H1 (cell line): ENCODE data around the gene DYDC1. TPM values are rescaled to one million over a fixed set of nuclear protein-coding genes. Genes with fewer than 3 reads are reported as not detected.
A peak's percentile ranks its signal among the peaks of the same experiment; 100 is the strongest.

ENCODE experiments used
- BCL11A ChIP-seq, 2 experiments: IDR thresholded peaks; one replicate each; pipeline ENCODE4 v1.6.1; 2011; ENCODE audit warnings: low read depth in 2 of 2, low read length in 2 of 2, mild to moderate bottlenecking in 2 of 2
- CBX5 ChIP-seq: fragments of 300-800, 300-1000 bp; sonication (generic); IDR thresholded peaks from 2 replicates; pipeline ENCODE4 v1.7.1; 2016; ENCODE audit warnings: antibody characterized with exemption, low read length, low read depth
- CEBPB ChIP-seq: IDR thresholded peaks from 2 replicates; pipeline ENCODE4 v1.6.1; 2012; ENCODE audit warnings: low read depth, low read length
- CTBP2 ChIP-seq: IDR thresholded peaks from 2 replicates; pipeline ENCODE4 v1.7.0; 2011; ENCODE audit warnings: borderline replicate concordance, mild to moderate bottlenecking, moderate library complexity, mixed read lengths, low read length; ENCODE audit not compliant: insufficient read depth, insufficient read length
- EZH2 ChIP-seq: fragments of 200-600 bp; sonication (generic); IDR thresholded peaks from 2 replicates; pipeline ENCODE4 v1.7.1; 2012; ENCODE audit warnings: low read depth, mild to moderate bottlenecking, moderate library complexity, low read length, inconsistent platforms; ENCODE audit not compliant: severe bottlenecking
- FOSL1 ChIP-seq: IDR thresholded peaks from 2 replicates; pipeline ENCODE4 v1.6.1; 2011; ENCODE audit warnings: mild to moderate bottlenecking, low read depth, low read length, moderate library complexity; ENCODE audit not compliant: insufficient read depth
- HDAC2 ChIP-seq, 2 experiments: fragments of 300-600 bp in 1 of 2; sonication (generic) in 1 of 2; IDR thresholded peaks; 2 replicates each; pipeline ENCODE4 v1.6.1; 2011 to 2012; ENCODE audit warnings: low read depth in 2 of 2, low read length in 2 of 2, mild to moderate bottlenecking in 2 of 2, moderate library complexity in 2 of 2, borderline replicate concordance in 1 of 2, inconsistent platforms in 1 of 2
- HDAC6 ChIP-seq: IDR thresholded peaks from one replicate; pipeline ENCODE4 v1.7.1; 2012; ENCODE audit warnings: low read depth, mild to moderate bottlenecking, inconsistent platforms, low read length, moderate library complexity
- JUND ChIP-seq: IDR thresholded peaks from 2 replicates; pipeline ENCODE4 v1.6.1; 2011; ENCODE audit warnings: mild to moderate bottlenecking, improper control_type of control experiment, low read length
- KDM4A ChIP-seq: IDR thresholded peaks from one replicate; pipeline ENCODE4 v1.7.1; 2012; ENCODE audit warnings: low read depth, mild to moderate bottlenecking, moderate library complexity, low read length, inconsistent platforms; ENCODE audit not compliant: severe bottlenecking
- MAFK ChIP-seq: IDR thresholded peaks from 2 replicates; pipeline ENCODE4 v1.6.1; 2012; ENCODE audit warnings: low read depth, mild to moderate bottlenecking, improper control_type of control experiment, low read length
- MAX ChIP-seq: IDR thresholded peaks from 2 replicates; pipeline ENCODE4 v1.6.1; 2012; ENCODE audit warnings: inconsistent platforms
- POLR2AphosphoS5 ChIP-seq: IDR thresholded peaks from 2 replicates; pipeline ENCODE4 v1.6.1; 2011; ENCODE audit warnings: low read depth, low read length
- RBBP5 ChIP-seq: IDR thresholded peaks from 2 replicates; pipeline ENCODE4 v1.7.1; 2012; ENCODE audit warnings: low read depth, mild to moderate bottlenecking, inconsistent platforms, low read length, moderate library complexity, borderline replicate concordance
- RFX5 ChIP-seq: IDR thresholded peaks from 2 replicates; pipeline ENCODE4 v1.6.1; 2011; ENCODE audit warnings: low read depth, low read length, improper control_type of control experiment, borderline replicate concordance
- RNF2 ChIP-seq: fragments of 200-900, 300-1000 bp; sonication (generic); IDR thresholded peaks from 2 replicates; pipeline ENCODE4 v1.7.1; 2016; ENCODE audit warnings: borderline replicate concordance, low read depth, mild to moderate bottlenecking, antibody characterized with exemption, low read length; ENCODE audit not compliant: poor library complexity, severe bottlenecking; ENCODE audit errors: missing control alignments
- SAP30 ChIP-seq: fragments of 300-600 bp; sonication (generic); IDR thresholded peaks from 2 replicates; pipeline ENCODE4 v1.7.1; 2012; ENCODE audit warnings: low read length, moderate library complexity, mild to moderate bottlenecking, inconsistent platforms; ENCODE audit not compliant: insufficient read depth, insufficient replicate concordance
- SIN3A ChIP-seq, 2 experiments: IDR thresholded peaks in 1 of 2; conservative IDR thresholded peaks in 1 of 2; 2 replicates each; pipeline ENCODE4 v1.6.1; 2011 to 2012; ENCODE audit warnings: low read length in 2 of 2, improper control_type of control experiment in 1 of 2, low read depth in 1 of 2, mild to moderate bottlenecking in 1 of 2
- SIRT6 ChIP-seq: IDR thresholded peaks from one replicate; pipeline ENCODE4 v1.7.1; 2012; ENCODE audit warnings: low read length, inconsistent platforms
- SP4 ChIP-seq: IDR thresholded peaks from 2 replicates; pipeline ENCODE4 v1.6.1; 2012; ENCODE audit warnings: low read length, inconsistent platforms
- SRF ChIP-seq: IDR thresholded peaks from 2 replicates; pipeline ENCODE4 v1.6.1; 2011; ENCODE audit warnings: mild to moderate bottlenecking, low read depth, low read length, moderate library complexity
- TAF7 ChIP-seq: optimal IDR thresholded peaks from 2 replicates; pipeline ENCODE3; 2011; ENCODE audit warnings: low read depth, mild to moderate bottlenecking, inconsistent platforms, low read length, moderate library complexity, borderline replicate concordance
- YY1 ChIP-seq: IDR thresholded peaks from 2 replicates; pipeline ENCODE4 v1.6.1; 2011; ENCODE audit warnings: low read depth, mild to moderate bottlenecking, low read length
- polyA plus RNA-seq, 7 experiments: library from polyadenylated mRNA; depleted of rRNA in 3 of 7; stranded (reverse) in 5 of 7; unstranded in 2 of 7; fragments of >200 nt in 5 of 7; fragments of 200-250 nt in 2 of 7; gene quantifications; 1 replicate in 5 of 7; 2 replicates in 1 of 7; 4 replicates in 1 of 7; pipeline versions ENCODE4 v1.2.1 to v1.2.3, GENCODE V29; 2011 to 2013; ENCODE audit warnings: missing spikeins in 2 of 7, mixed read lengths in 2 of 7
- total RNA-seq: library from RNA; stranded (reverse); fragmentation: NEBNext Ultra II Directional; extraction: Animal tissue kit (Norgen Biotek cat#: 25700); gene quantifications from 2 replicates; pipeline ENCODE4 v1.2.1, GENCODE V29; 2021

Gene DYDC1
- total and polyA plus RNA-seq, 2 of the 8 experiments (the other 6 are each of a cell fraction or from before 2014, with no cell fraction given), result not detected

- no peak for TF ChIP-seq RFX5
- peak; percentile 95 for TF ChIP-seq MAX
- TF ChIP-seq BCL11A (IDR thresholded peaks at IDR 0.05; ENCODE audit: low read depth in 2 of 2, low read length in 2 of 2), result no peak
- TF ChIP-seq SP4, result no peak
- TF ChIP-seq TAF7, result no peak
- TF ChIP-seq RNF2, result no peak
- TF ChIP-seq SAP30, result no peak
- TF ChIP-seq CBX5, result no peak
- no peak for TF ChIP-seq FOSL1
- TF ChIP-seq YY1, result no peak
- TF ChIP-seq SIRT6, result no peak
- TF ChIP-seq SIN3A (conservative IDR thresholded peaks at IDR 0.05 in 1 of 2, IDR thresholded peaks at IDR 0.05 in 1 of 2; ENCODE audit: low read depth in 1 of 2, low read length in 2 of 2), result no peak
- peak; percentile 7; the same call in 1 of the 2 replicates for TF ChIP-seq JUND
- no peak for TF ChIP-seq POLR2AphosphoS5
- no peak for TF ChIP-seq EZH2
- no peak for TF ChIP-seq HDAC6
- TF ChIP-seq KDM4A, result no peak
- peak; percentile 45; the same call in 1 of the 2 replicates for TF ChIP-seq CEBPB
- TF ChIP-seq MAFK, result no peak
- TF ChIP-seq SRF, result peak; percentile 55
- no peak for TF ChIP-seq HDAC2 (IDR thresholded peaks at IDR 0.05; ENCODE audit: borderline replicate concordance in 1 of 2, low read depth in 2 of 2, low read length in 2 of 2)
- no peak for TF ChIP-seq RBBP5
- no peak for TF ChIP-seq CTBP2
Measured at GRCh38 chr10:80289451-80290287, 66.9 kb downstream of the DYDC1 start, which contains the start of gene MAT1A (continued).
